Activated naive CD8-positive, alpha-beta T cell treated with anti-CD3 and anti-CD28 coated beads for 36 hours (primary cell): ENCODE results near the gene NEO1. TPM values are rescaled to one million over a fixed set of nuclear protein-coding genes. Genes with fewer than 3 reads are reported as not detected.
"Not testable (repeated sequence)": the region's sequence is repeated elsewhere in the genome, so short reads cannot be mapped to it uniquely, and the experiment has no call there.

ENCODE experiments used
- DNase-seq: peaks from one replicate; pipeline ENCODE4 v3.0.0; 2021
- H3K27ac Mint-ChIP-seq: one replicate; pipeline ENCODE4 v1.8.0; 2022; ENCODE audit warnings: mild to moderate bottlenecking, moderate library complexity, mixed read lengths
- H3K27me3 Mint-ChIP-seq: one replicate; pipeline ENCODE4 v1.8.0; 2022; ENCODE audit warnings: mild to moderate bottlenecking, mixed read lengths
- H3K36me3 Mint-ChIP-seq: one replicate; pipeline ENCODE4 v1.8.0; 2021; ENCODE audit warnings: mild to moderate bottlenecking, mixed read lengths
- H3K4me1 Mint-ChIP-seq: one replicate; pipeline ENCODE4 v1.8.0; 2021; ENCODE audit warnings: mixed read lengths
- H3K4me3 Mint-ChIP-seq: one replicate; pipeline ENCODE4 v1.8.0; 2022; ENCODE audit warnings: mild to moderate bottlenecking, moderate library complexity, mixed read lengths
- H3K9me3 Mint-ChIP-seq: one replicate; pipeline ENCODE4 v1.8.0; 2022; ENCODE audit warnings: mixed read lengths
- total RNA-seq, 2 experiments: library from RNA; stranded (reverse); gene quantifications; one replicate each; pipeline ENCODE4 v1.2.3, GENCODE V29; 2021

NEO1 gene
- total RNA-seq, 2 experiments from 2014 or later = 4.1 to 4.7 TPM

DNA sequence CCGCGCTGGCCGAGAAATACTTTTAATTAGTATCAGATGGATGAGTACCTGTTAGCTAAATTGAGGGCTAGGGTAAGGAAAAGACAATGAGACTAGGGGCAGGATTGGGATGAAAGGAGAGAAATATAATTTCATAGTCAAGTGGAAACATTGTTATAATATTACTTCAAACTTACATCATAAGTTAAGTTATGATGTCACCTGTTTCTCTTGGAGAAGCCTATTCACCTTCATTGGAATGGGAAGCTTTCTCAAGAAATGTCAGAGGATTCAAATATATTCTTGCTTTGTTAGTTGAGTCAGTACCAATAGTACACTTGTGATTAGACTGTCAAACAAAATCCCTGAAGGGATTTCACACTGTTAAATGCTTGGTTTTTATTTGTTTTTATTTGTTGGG lies 116.2 kb downstream of the NEO1 start:
- Mint-ChIP-seq H3K27ac (no peak overlapping the region), H3K4me3 (no peak overlapping the region), H3K36me3 (peaks cover 10% of the 10 kb centered on the region)

DNA sequence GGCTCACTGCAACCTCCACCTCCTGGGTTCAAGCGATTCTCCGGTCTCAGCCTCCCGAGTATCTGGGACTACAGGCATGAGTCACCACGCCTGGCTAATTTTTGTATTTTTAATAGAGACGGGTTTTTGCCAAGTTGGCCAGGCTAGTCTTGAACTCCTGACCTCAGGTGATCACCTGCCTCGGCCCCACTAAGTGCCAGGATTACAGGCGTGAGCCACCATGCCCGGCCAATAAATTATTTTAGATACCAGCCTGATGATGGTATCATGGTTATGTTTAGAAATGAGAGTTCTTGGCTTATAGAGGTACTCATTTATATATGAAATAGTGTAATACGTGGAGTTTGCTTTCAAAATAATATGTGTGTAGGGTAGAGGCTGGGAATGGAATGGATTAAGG lies 119.4 kb downstream of the NEO1 start:
- no peak overlapping the region for H3K27ac Mint-ChIP-seq
- no peaks in the 10 kb centered on the region for H3K4me1 Mint-ChIP-seq
- DNase-seq = no peak
- no peak overlapping the region for H3K4me3 Mint-ChIP-seq
- no peaks in the 10 kb centered on the region for H3K36me3 Mint-ChIP-seq
- H3K9me3 Mint-ChIP-seq = no peaks in the 10 kb centered on the region
- no peaks in the 10 kb centered on the region for H3K27me3 Mint-ChIP-seq

More for the DNA sequence above, 116.2 kb downstream of the NEO1 start:
- no peak for DNase-seq
- peaks cover 6% of the 10 kb centered on the region for H3K9me3 Mint-ChIP-seq
- H3K4me1 Mint-ChIP-seq = no peaks in the 10 kb centered on the region
- no peaks in the 10 kb centered on the region for H3K27me3 Mint-ChIP-seq

DNA sequence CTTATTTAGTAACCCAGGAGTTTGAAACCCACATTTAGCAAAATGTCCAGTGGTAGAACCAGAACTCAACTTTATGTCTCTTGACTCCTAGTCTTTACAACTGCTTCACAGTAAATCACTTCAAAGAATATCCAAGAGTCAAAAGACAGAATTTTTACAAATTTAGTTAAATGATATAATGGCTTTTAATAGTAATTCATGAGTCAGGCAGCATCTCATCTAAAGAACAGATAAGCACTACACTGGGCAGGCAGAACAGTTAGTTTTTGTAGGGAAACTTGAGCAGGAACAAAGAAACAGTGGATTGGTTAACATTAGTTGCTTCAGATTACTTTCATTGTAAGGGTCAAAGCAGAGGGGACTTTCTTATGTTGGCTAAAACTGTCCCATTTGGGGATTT lies 120.2 kb downstream of the NEO1 start:
- Mint-ChIP-seq H3K4me1 (no peaks in the 10 kb centered on the region), H3K9me3 (no peaks in the 10 kb centered on the region), H3K4me3 (no peak overlapping the region), H3K27me3 (no peaks in the 10 kb centered on the region), H3K27ac (no peak overlapping the region), H3K36me3 (no peaks in the 10 kb centered on the region)
- DNase-seq = no peak

DNA sequence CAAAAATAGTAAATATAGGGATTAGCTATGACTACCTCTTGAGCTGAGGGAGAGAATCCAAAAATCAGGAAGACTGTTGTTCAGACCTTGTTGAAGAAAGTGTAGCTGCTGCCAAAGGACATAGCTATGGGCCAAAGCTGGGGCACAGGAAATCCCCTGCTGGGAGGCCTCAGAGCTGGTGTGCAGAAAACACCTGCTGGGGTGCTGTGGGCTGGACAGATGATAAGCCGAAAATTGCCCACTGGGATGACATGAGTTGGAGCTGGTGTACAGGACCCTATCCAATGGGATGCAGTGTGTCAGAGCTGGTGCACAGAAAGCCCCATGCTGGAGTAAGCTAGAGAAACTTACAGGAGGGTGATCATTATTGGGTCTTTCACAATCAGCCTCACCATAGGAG lies 121.9 kb downstream of the NEO1 start:
- Mint-ChIP-seq H3K9me3 (no peaks in the 10 kb centered on the region), H3K27me3 (no peaks in the 10 kb centered on the region), H3K4me1 (no peaks in the 10 kb centered on the region), H3K36me3 (no peaks in the 10 kb centered on the region), H3K4me3 (no peak overlapping the region), H3K27ac (no peak overlapping the region)
- DNase-seq = no peak

DNA sequence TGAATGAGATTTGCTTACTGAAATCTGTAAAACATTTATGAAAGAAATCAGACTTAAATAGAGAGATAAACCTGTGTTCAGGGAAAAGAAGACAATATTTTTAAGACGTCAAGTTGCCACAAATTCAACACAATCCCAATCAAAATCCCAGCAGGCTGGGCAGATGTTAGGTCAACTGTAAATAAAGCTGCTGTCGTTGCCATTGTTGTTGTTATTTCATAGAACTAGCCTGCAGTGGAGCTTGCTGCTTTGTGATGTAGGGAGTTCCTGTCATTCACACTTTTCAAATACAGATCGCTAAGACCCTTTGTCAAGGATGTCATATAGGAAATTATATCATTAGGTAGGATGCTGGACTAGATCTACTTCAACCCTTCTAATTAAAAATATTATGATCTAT lies 123.1 kb downstream of the NEO1 start:
- no peak overlapping the region for H3K4me3 Mint-ChIP-seq

DNA sequence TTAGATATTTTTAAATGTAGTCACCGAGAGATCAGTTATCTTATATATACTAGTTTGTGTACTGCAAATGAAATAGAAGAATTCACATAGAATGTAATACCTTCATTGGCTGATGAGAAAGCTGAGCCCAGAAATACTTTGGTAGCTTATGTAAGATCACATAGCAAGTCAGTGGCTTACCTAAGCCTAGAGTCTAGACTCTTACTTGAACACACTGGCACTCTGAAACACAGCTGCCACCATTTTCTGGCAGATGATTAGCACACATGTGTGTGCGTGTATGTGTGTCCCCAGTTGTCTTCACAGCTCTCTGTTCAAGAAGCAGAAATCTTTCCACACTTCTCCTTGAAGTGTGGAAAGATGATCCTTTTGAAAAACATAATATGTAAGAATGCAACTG lies 124.3 kb downstream of the NEO1 start:
- Mint-ChIP-seq H3K4me3 (no peak overlapping the region), H3K9me3 (peaks cover 6% of the 10 kb centered on the region), H3K27me3 (no peaks in the 10 kb centered on the region), H3K4me1 (no peaks in the 10 kb centered on the region), H3K27ac (no peak overlapping the region), H3K36me3 (peaks cover 11% of the 10 kb centered on the region)
- DNase-seq = no peak

More for the DNA sequence above, 123.1 kb downstream of the NEO1 start:
- Mint-ChIP-seq H3K4me1 (no peaks in the 10 kb centered on the region), H3K27ac (no peak overlapping the region), H3K9me3 (no peaks in the 10 kb centered on the region), H3K27me3 (no peaks in the 10 kb centered on the region), H3K36me3 (peaks cover 2% of the 10 kb centered on the region)
- DNase-seq = no peak

DNA sequence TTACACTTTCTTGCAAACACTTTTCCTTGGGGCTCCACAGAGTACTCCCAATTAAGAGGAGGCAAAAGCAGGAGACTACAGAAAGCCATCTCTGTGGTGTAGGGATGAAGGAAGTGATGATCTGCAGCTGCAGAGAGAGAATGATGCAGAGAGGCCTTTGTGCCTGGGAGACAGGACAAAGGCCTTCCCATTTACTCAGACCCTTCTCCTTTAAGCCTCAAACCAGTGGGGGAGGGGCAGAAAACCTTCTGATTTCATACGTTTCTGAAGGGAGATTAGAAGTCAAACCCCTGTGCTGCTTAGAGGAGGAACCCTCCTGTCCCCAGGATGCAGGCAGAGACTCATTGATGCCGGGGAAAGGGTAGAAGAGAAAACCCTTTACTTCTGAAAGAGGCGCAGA lies 130.8 kb downstream of the NEO1 start:
- Mint-ChIP-seq H3K4me3 (no peak overlapping the region), H3K27ac (no peak overlapping the region), H3K9me3 (peaks cover 22% of the 10 kb centered on the region), H3K27me3 (no peaks in the 10 kb centered on the region), H3K36me3 (peaks cover 33% of the 10 kb centered on the region), H3K4me1 (no peaks in the 10 kb centered on the region)
- DNase-seq = no peak

DNA sequence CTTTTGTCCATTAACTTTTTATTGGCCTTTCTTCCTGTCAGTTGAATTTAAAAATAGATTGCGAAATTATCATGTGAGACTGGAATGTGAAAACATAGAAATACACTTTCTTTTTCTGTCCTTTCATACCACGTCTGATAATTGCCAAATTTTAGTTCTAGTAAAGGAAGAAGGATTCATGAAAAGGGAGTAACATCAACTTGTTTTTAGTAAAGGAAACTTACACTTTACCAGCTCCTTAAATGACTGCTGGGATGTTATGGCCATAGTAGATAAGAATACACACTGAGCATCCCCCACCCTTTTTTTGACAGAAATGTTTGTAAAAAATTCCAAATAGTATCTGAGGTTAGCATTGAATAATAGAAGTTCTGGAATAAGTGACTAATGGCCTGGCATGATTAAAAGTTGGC lies 137.9 kb downstream of the NEO1 start:
- H3K27me3 Mint-ChIP-seq = peaks cover 5% of the 10 kb centered on the region
- H3K4me1 Mint-ChIP-seq = peaks cover 5% of the 10 kb centered on the region
- no peak for DNase-seq
- no peak overlapping the region for H3K4me3 Mint-ChIP-seq
- peaks cover 4% of the 10 kb centered on the region for H3K9me3 Mint-ChIP-seq
- no peak overlapping the region for H3K27ac Mint-ChIP-seq
- peaks cover 2% of the 10 kb centered on the region for H3K36me3 Mint-ChIP-seq

DNA sequence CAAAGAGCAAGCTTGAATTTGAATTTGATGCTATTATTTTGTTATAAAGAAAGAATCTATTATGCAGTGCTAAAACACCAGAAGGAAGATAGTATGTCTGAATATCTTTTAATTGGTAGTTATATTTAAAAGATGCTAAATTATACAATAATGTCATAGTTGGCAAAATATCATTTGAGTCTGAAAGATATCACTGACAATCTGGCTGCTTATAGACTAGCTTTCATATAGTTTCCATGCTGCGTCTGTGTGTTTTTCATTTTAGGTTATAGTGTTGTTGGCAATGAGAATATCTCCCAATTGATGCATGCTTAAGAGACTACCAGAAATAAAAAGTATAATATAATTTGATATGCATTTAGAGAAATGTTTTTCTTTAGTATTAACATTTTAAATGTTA lies 142.9 kb downstream of the NEO1 start:
- Mint-ChIP-seq H3K27me3 (peaks cover 8% of the 10 kb centered on the region), H3K36me3 (no peaks in the 10 kb centered on the region), H3K4me3 (no peak overlapping the region), H3K27ac (no peak overlapping the region), H3K4me1 (peaks cover 10% of the 10 kb centered on the region), H3K9me3 (no peaks in the 10 kb centered on the region)
- no peak for DNase-seq

DNA sequence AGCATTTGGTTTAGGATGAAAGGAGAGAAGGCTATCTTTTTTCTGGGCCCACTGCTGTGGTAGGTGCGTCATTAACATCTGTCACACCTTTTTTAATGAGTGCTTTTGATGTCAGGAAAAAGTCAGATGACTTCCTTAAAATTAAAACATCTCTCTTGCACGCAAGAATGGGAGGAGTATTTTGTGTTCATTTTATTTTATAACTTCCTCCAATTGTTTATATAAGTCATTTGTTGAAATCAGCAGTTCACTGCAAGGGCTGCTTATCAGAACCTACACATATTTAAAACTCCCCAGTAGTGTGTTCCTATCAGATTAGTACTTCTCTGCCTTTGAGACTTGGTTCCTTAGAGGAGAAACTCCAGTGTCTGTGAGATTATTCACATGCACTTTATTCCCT lies 143.8 kb downstream of the NEO1 start:
- Mint-ChIP-seq H3K4me1 (peaks cover 6% of the 10 kb centered on the region), H3K27ac (no peak overlapping the region), H3K36me3 (peaks cover 2% of the 10 kb centered on the region), H3K4me3 (no peak overlapping the region), H3K27me3 (peaks cover 8% of the 10 kb centered on the region), H3K9me3 (peaks cover 2% of the 10 kb centered on the region)
- no peak for DNase-seq

DNA sequence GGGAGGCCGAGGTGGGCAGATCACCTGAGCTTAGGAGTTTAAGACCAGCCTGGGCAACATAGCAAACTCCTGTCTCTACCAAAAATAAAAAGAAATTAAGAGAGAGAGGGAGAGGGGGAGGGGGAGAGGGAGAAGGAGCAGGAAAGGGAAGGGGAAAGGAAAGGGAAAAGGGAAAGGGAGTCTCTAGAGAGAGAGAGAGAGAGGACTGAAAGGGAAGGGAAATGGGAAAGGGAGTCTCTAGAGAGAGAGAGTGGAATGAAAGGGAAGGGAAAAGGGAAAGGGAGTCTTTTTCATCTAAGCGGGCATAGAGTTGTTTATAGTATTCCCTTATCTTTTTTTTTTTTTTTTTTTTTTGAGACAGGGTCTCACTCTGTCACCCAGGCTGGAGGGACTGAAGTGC lies 148.1 kb downstream of the NEO1 start:
- Mint-ChIP-seq H3K4me1 (peaks cover 6% of the 10 kb centered on the region), H3K4me3 (no peak overlapping the region), H3K27ac (no peak overlapping the region), H3K27me3 (peaks cover 8% of the 10 kb centered on the region), H3K9me3 (peaks cover 8% of the 10 kb centered on the region), H3K36me3 (peaks cover 16% of the 10 kb centered on the region)
- no peak for DNase-seq

DNA sequence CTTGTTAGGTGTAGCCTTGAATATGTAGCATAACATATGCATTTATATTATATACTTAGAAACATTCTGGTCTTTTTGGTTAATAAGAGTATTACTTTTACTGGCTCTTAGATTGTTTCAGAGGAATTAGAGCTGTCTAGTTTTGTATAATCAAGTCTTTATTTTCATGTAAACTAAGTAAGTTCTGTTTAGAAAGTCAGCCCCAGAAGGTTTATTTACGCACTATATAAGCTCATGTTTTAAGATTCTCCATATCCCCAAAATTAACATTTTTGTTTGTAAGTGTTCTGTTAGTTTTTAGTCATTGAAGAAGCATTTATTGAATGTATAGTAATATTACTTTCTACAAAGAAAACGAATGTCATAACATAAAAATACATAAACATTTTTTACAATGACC lies 158.4 kb downstream of the NEO1 start:
- DNase-seq = no peak
- Mint-ChIP-seq H3K4me3 (no peak overlapping the region), H3K4me1 (no peaks in the 10 kb centered on the region), H3K36me3 (no peaks in the 10 kb centered on the region), H3K27me3 (peaks cover 6% of the 10 kb centered on the region), H3K27ac (no peak overlapping the region), H3K9me3 (no peaks in the 10 kb centered on the region)

DNA sequence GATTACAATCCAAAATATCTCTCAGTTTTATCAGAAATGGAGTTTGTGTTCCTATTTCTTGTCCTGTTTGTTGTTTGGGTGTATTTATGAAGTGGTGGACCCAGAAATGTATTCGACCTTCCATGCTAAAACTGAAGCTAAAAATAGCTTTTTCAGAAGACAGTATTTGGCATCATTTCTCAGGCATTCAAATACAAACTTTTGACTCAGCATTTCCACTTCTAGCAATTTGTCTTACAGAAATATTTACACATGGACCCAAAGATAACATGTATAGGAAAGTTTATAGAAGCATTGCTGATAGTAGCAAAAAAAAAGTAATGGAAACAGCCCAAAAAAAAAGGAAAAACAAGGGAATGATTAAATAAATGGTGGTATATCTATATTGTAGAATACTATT lies 160.2 kb downstream of the NEO1 start:
- H3K27me3 Mint-ChIP-seq = peaks cover 3% of the 10 kb centered on the region
- DNase-seq = no peak
- no peaks in the 10 kb centered on the region for H3K4me1 Mint-ChIP-seq
- no peaks in the 10 kb centered on the region for H3K36me3 Mint-ChIP-seq
- H3K27ac Mint-ChIP-seq = no peak overlapping the region
- no peak overlapping the region for H3K4me3 Mint-ChIP-seq
- H3K9me3 Mint-ChIP-seq = no peaks in the 10 kb centered on the region

DNA sequence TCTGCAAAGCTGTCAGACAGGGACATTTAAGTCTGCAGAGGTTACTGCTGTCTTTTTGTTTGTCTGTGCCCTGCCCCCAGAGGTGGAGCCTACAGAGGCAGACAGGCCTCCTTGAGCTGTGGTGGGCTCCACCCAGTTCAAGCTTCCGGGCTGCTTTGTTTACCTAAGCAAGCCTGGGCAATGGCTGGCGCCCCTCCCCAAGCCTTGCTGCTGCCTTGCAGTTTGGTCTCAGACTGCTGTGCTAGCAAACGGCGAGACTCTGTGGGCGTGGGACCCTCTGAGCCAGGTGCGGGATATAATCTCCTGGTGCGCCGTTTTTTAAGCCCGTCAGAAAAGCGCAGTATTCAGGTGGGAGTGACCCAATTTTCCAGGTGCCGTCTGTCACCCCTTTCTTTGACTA lies 169.2 kb downstream of the NEO1 start:
- H3K27me3 Mint-ChIP-seq, H3K4me1 Mint-ChIP-seq, H3K36me3 Mint-ChIP-seq, H3K9me3 Mint-ChIP-seq, H3K4me3 Mint-ChIP-seq, H3K27ac Mint-ChIP-seq, DNase-seq: not testable (repeated sequence)

DNA sequence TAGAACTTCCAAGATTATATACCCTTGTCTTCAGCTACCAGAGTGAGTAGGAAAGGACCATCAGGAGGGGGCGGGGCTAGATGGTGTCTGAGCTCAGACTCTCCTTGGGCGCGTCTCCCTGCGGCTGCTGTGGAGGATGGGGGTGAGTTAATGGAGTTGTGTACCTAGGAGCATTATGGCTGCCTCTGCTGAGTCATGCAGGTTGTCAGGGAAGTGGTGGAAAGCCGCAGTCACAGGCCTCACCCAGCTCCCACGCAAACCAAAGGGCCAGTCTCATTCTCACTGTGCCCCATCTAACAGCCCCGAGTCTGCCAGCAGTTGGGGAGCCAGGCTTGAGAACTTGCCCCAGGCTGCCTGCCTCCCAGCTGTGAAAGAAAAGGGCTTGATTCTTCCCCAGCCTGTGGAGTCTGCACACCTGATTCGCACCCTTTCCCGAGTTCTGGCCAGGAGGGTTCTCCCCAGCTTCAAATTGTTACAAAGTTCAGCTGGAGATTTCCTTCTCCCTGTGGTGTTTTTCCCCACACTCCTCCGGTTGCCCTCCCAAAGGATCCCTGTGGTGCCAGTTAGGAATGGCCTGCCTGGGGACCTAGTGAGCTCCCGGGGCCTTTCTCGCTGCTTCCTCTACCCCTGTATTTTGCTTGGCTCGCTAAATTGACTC lies 173.2 kb downstream of the NEO1 start:
- H3K27ac Mint-ChIP-seq = no peak overlapping the region
- peaks cover 2% of the 10 kb centered on the region for H3K4me1 Mint-ChIP-seq
- H3K9me3 Mint-ChIP-seq = peaks cover 4% of the 10 kb centered on the region
- H3K36me3 Mint-ChIP-seq = peaks cover 12% of the 10 kb centered on the region
- no peaks in the 10 kb centered on the region for H3K27me3 Mint-ChIP-seq
- no peak overlapping the region for H3K4me3 Mint-ChIP-seq
- DNase-seq = peak; percentile 7

DNA sequence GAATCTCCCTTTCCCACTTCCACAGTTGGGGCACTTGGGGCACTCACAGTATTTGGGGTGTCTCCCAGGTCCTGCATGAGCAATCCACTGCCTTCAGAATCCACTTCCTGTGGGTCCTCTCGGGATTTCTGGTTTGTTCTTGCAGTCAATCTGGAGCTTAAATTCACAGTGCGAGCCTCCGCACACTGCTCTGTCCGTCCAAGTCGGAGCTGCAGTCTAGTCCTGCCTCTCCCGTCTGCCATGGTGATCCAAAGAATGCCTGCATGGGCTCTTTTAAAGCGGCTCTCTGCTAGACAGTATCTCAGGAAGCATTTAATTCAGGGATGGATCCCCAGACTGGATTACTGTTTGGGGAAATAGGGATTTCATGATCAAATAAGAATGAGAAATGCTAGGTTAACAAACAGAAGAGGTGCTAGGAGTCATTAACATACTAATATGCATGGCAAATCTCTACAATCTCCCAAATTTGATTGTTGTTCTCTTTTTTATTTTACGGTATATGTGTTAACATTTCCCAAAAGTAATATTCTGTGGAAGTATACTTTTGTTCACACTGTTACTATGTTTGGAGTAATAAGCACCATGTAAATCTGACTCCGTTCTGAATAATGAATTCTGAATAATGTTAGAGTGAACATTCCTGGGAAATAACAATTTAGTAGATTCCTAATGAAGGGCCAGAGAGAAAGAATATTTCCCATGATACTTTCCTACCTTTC lies 174.0 kb downstream of the NEO1 start:
- Mint-ChIP-seq H3K27me3 (no peaks in the 10 kb centered on the region), H3K27ac (no peak overlapping the region), H3K4me3 (no peak overlapping the region), H3K4me1 (peaks cover 2% of the 10 kb centered on the region), H3K9me3 (peaks cover 4% of the 10 kb centered on the region), H3K36me3 (peaks cover 12% of the 10 kb centered on the region)
- DNase-seq = no peak
